Testis (tissue), 2 donors: Measurements from ENCODE around the gene ADAR.

Source experiments
- CTCF ChIP-seq, 3 experiments: fragments of 450-650 bp in 2 of 3; fragments of 200-600 bp in 1 of 3; sonication (generic) in 1 of 3; IDR thresholded peaks; one replicate each; pipeline ENCODE4 v1.5.1; 2016 to 2019; ENCODE audit warnings: antibody characterized with exemption in 3 of 3, mild to moderate bottlenecking in 2 of 3, moderate library complexity in 1 of 3
- POLR2A ChIP-seq: fragments of 450-650 bp; IDR thresholded peaks from one replicate; pipeline ENCODE4 v1.6.1; 2017; ENCODE audit warnings: antibody characterized with exemption, mild to moderate bottlenecking, moderate library complexity

GRCh38 chr1:154614247-154614646, 6.3 kb upstream of the ADAR start:
- no peak for TF ChIP-seq CTCF (IDR thresholded peaks at IDR 0.05)
- no peak for TF ChIP-seq POLR2A
